H9 (cell line): ENCODE data around the gene PDE7B. TPM values are rescaled to one million over a fixed set of nuclear protein-coding genes. Genes with fewer than 3 reads are reported as not detected.

Experiments
- DNase-seq: peaks from one replicate; pipeline ENCODE4 v3.0.0-alpha.2; 2017
- H2AFZ ChIP-seq: one replicate; pipeline ENCODE4 v1.6.1; 2013; ENCODE audit warnings: mild to moderate bottlenecking, low read length, control low read depth, moderate library complexity
- H2AK5ac ChIP-seq: 2 replicates; pipeline ENCODE4 v1.6.1; 2013; ENCODE audit warnings: low read length, control low read depth, mixed read lengths; ENCODE audit not compliant: insufficient read length
- H2BK120ac ChIP-seq: one replicate; pipeline ENCODE4 v1.6.1; 2013; ENCODE audit warnings: low read depth, mild to moderate bottlenecking, low read length, control low read depth, inconsistent platforms; ENCODE audit not compliant: poor library complexity, severe bottlenecking
- H2BK12ac ChIP-seq: 2 replicates; pipeline ENCODE4 v1.6.1; 2013; ENCODE audit warnings: low read length, control low read depth, mixed read lengths, low read depth; ENCODE audit not compliant: insufficient read length
- H2BK15ac ChIP-seq: 2 replicates; pipeline ENCODE4 v1.6.1; 2013; ENCODE audit warnings: low read depth, low read length, control low read depth
- H2BK20ac ChIP-seq: one replicate; pipeline ENCODE4 v1.6.1; 2013; ENCODE audit warnings: low read depth, mild to moderate bottlenecking, low read length, control low read depth, inconsistent platforms; ENCODE audit not compliant: poor library complexity, severe bottlenecking
- H2BK5ac ChIP-seq: 2 replicates; pipeline ENCODE4 v1.6.1; 2013; ENCODE audit warnings: low read length, control low read depth, mixed read lengths; ENCODE audit not compliant: insufficient read length
- H3K14ac ChIP-seq: 2 replicates; pipeline ENCODE4 v1.6.1; 2013; ENCODE audit warnings: low read length, control low read depth; ENCODE audit not compliant: insufficient read depth
- H3K18ac ChIP-seq: 2 replicates; pipeline ENCODE4 v1.6.1; 2013; ENCODE audit warnings: low read depth, mild to moderate bottlenecking, mixed read lengths, low read length, control low read depth; ENCODE audit not compliant: insufficient read length
- H3K23ac ChIP-seq: 2 replicates; pipeline ENCODE4 v1.6.1; 2013; ENCODE audit warnings: low read length, control low read depth, mixed read lengths, low read depth; ENCODE audit not compliant: insufficient read length
- H3K23me2 ChIP-seq: 2 replicates; pipeline ENCODE4 v1.6.1; 2013; ENCODE audit warnings: low read depth, mild to moderate bottlenecking, mixed read lengths, low read length, control low read depth; ENCODE audit not compliant: insufficient read length, poor library complexity, severe bottlenecking
- H3K27ac ChIP-seq: 2 replicates; pipeline ENCODE4 v1.5.1; 2013; ENCODE audit warnings: low read length, control low read depth, mixed read lengths, low read depth; ENCODE audit not compliant: insufficient read length
- H3K27me3 ChIP-seq: 2 replicates; pipeline ENCODE4 v1.6.1; 2013; ENCODE audit warnings: low read length, control low read depth, inconsistent platforms; ENCODE audit not compliant: insufficient read depth
- H3K4ac ChIP-seq: 2 replicates; pipeline ENCODE4 v1.6.1; 2013; ENCODE audit warnings: low read depth, mild to moderate bottlenecking, control low read depth, inconsistent platforms, low read length, moderate library complexity
- H3K4me1 ChIP-seq: 2 replicates; pipeline ENCODE4 v1.6.1; 2013; ENCODE audit warnings: low read length, control low read depth, inconsistent platforms; ENCODE audit not compliant: insufficient read depth
- H3K4me2 ChIP-seq: 2 replicates; pipeline ENCODE4 v1.6.1; 2013; ENCODE audit warnings: low read length, control low read depth, mixed read lengths; ENCODE audit not compliant: insufficient read length, insufficient read depth
- H3K56ac ChIP-seq: 2 replicates; pipeline ENCODE4 v1.6.1; 2013; ENCODE audit warnings: low read depth, mild to moderate bottlenecking, mixed read lengths, low read length, control low read depth; ENCODE audit not compliant: insufficient read length
- H3K79me1 ChIP-seq: 2 replicates; pipeline ENCODE4 v1.6.1; 2013; ENCODE audit warnings: low read depth, mild to moderate bottlenecking, moderate library complexity, low read length, control low read depth, inconsistent platforms; ENCODE audit not compliant: insufficient read depth, poor library complexity, severe bottlenecking
- H3K79me2 ChIP-seq: 2 replicates; pipeline ENCODE4 v1.6.1; 2013; ENCODE audit warnings: low read length, control low read depth, inconsistent platforms; ENCODE audit not compliant: insufficient read depth
- H3K9ac ChIP-seq: 2 replicates; pipeline ENCODE4 v1.6.1; 2013; ENCODE audit warnings: low read length, control low read depth, mixed read lengths; ENCODE audit not compliant: insufficient read length; ENCODE audit errors: extremely low read depth
- H3K9me3 ChIP-seq: one replicate; pipeline ENCODE4 v1.6.1; 2013; ENCODE audit warnings: low read depth, low read length, inconsistent platforms; ENCODE audit not compliant: control insufficient read depth
- H3T11ph ChIP-seq: one replicate; pipeline ENCODE4 v1.6.1; 2013; ENCODE audit warnings: mild to moderate bottlenecking, low read length, control low read depth, inconsistent platforms
- H4K20me1 ChIP-seq: one replicate; pipeline ENCODE4 v1.6.1; 2013; ENCODE audit not compliant: control insufficient read depth, insufficient read length, insufficient read depth
- H4K5ac ChIP-seq: 2 replicates; pipeline ENCODE4 v1.6.1; 2013; ENCODE audit warnings: low read depth, mild to moderate bottlenecking, mixed read lengths, low read length, control low read depth; ENCODE audit not compliant: insufficient read length
- H4K8ac ChIP-seq: replicated peaks from 2 replicates; pipeline ENCODE4 v1.6.1; 2013; ENCODE audit warnings: low read length, control low read depth, mixed read lengths, low read depth; ENCODE audit not compliant: insufficient read length
- H4K91ac ChIP-seq: 2 replicates; pipeline ENCODE4 v1.6.1; 2013; ENCODE audit warnings: low read depth, mild to moderate bottlenecking, moderate library complexity, mixed read lengths, low read length, control low read depth; ENCODE audit not compliant: insufficient read length
- H3K27ac Mint-ChIP-seq, 3 experiments: 2 replicates in 2 of 3; 3 replicates in 1 of 3; pipeline ENCODE4 v1.8.0; 2020 to 2021; ENCODE audit warnings: mixed read lengths in 3 of 3, mild to moderate bottlenecking in 1 of 3, moderate library complexity in 1 of 3
- H3K27me3 Mint-ChIP-seq: 2 replicates; pipeline ENCODE4 v1.8.0; 2021; ENCODE audit warnings: low read depth, mild to moderate bottlenecking, moderate library complexity, mixed read lengths
- H3K36me3 Mint-ChIP-seq, 3 experiments: 2 replicates in 2 of 3; 3 replicates in 1 of 3; pipeline ENCODE4 v1.8.0; 2020 to 2021; ENCODE audit warnings: low read depth in 3 of 3, mixed read lengths in 3 of 3; ENCODE audit not compliant: insufficient read depth in 1 of 3
- H3K4me1 Mint-ChIP-seq, 2 experiments: 2 replicates each; pipeline ENCODE4 v1.8.0; 2020; ENCODE audit warnings: mixed read lengths in 2 of 2
- H3K4me3 Mint-ChIP-seq, 2 experiments: 2 replicates in 1 of 2; 3 replicates in 1 of 2; pipeline ENCODE4 v1.8.0; 2020 to 2021; ENCODE audit warnings: mild to moderate bottlenecking in 2 of 2, mixed read lengths in 2 of 2, moderate library complexity in 1 of 2
- H3K9me3 Mint-ChIP-seq, 2 experiments: 2 replicates in 1 of 2; 3 replicates in 1 of 2; pipeline ENCODE4 v1.8.0; 2020; ENCODE audit warnings: mild to moderate bottlenecking in 2 of 2, mixed read lengths in 2 of 2, moderate library complexity in 1 of 2
- WGBS: extraction: QIAGEN DNeasy Blood & Tissue Kit; methylation state at CpG from one replicate; pipeline ENCODE4 v1.1.7; 2013; ENCODE audit warnings: missing lambda C conversion rate, low lambda C conversion rate, mixed read lengths; ENCODE audit not compliant: insufficient read length; ENCODE audit errors: extremely low coverage; 5-methylcytosine and 5-hydroxymethylcytosine counted together
- total RNA-seq: library from RNA; stranded (reverse); gene quantifications from 2 replicates; pipeline ENCODE4 v1.2.1, GENCODE V29; 2021
- TF ChIP-seq, protein P1 (sequence below): fragments of 200-600 bp; sonication (generic); conservative IDR thresholded peaks from 3 replicates; pipeline ENCODE4 v1.8.0; 2021; ENCODE audit warnings: antibody characterized with exemption, mild to moderate bottlenecking

The PDE7B gene
- total RNA-seq, 1 experiment from 2014 or later: not detected

DNA sequence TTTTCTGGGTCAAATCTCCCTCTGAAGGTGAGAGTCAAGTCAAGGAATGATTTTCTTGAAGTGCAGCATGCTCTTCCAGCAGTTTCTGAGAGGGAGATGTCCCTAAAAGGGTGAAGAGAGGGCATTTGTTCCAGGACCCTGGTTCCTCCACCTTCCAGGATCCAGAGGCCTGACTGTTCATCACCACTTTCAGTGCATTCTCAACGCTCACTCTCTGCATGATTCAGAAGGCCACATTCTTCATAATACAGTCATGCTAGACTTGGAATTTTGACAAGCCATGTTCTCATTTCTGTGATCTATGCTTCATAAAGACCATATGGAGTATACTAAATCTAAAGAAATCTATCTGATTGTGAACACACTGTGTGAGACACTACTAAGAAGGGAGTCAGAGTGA, 85.1 kb downstream of the PDE7B start:
- TF ChIP-seq, protein P1, sequence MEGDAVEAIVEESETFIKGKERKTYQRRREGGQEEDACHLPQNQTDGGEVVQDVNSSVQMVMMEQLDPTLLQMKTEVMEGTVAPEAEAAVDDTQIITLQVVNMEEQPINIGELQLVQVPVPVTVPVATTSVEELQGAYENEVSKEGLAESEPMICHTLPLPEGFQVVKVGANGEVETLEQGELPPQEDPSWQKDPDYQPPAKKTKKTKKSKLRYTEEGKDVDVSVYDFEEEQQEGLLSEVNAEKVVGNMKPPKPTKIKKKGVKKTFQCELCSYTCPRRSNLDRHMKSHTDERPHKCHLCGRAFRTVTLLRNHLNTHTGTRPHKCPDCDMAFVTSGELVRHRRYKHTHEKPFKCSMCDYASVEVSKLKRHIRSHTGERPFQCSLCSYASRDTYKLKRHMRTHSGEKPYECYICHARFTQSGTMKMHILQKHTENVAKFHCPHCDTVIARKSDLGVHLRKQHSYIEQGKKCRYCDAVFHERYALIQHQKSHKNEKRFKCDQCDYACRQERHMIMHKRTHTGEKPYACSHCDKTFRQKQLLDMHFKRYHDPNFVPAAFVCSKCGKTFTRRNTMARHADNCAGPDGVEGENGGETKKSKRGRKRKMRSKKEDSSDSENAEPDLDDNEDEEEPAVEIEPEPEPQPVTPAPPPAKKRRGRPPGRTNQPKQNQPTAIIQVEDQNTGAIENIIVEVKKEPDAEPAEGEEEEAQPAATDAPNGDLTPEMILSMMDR: no peak
- Histone ChIP-seq H2BK12ac (no peak overlapping the region), H2BK20ac (no peak overlapping the region), H4K91ac (no peak overlapping the region), H3K14ac (no peak overlapping the region), H4K8ac (no peak overlapping the region), H2BK15ac (no peak overlapping the region), H3K4me1 (no peaks in the 10 kb centered on the region), H2AK5ac (no peak overlapping the region), H3K79me1 (no peaks in the 10 kb centered on the region), H3T11ph (no peak overlapping the region), H4K20me1 (no peaks in the 10 kb centered on the region), H3K27ac (no peak overlapping the region), H3K9ac (no peak overlapping the region), H2BK5ac (no peak overlapping the region), H3K27me3 (no peaks in the 10 kb centered on the region), H4K5ac (no peak overlapping the region), H2BK120ac (no peak overlapping the region), H3K56ac (no peak overlapping the region), H3K79me2 (no peaks in the 10 kb centered on the region), H2AFZ (no peak overlapping the region), H3K4me2 (no peak overlapping the region), H3K9me3 (no peaks in the 10 kb centered on the region), H3K18ac (no peak overlapping the region), H3K23ac (no peak overlapping the region), H3K4ac (no peak overlapping the region), H3K23me2 (no peaks in the 10 kb centered on the region)
- Mint-ChIP-seq H3K9me3 (no peaks in the 10 kb centered on the region), H3K4me1 (no peaks in the 10 kb centered on the region), H3K4me3 (no peak overlapping the region), H3K27me3 (no peaks in the 10 kb centered on the region), H3K27ac (no peak overlapping the region), H3K36me3 (no peaks in the 10 kb centered on the region)
- WGBS: no CpG with 5 or more reads among the region's 1 CpG
- DNase-seq: no peak
